C4-2B (cell line): Measurements from ENCODE around the gene NAXD.

Experiments used
- CTCF ChIP-seq: fragments of 450-650 bp; conservative IDR thresholded peaks from 2 replicates; pipeline ENCODE4 v1.5.1; 2017; ENCODE audit warnings: mild to moderate bottlenecking
- ZFX ChIP-seq: fragments of 450-650 bp; IDR thresholded peaks from 2 replicates; pipeline ENCODE4 v1.6.1; 2017

DNA sequence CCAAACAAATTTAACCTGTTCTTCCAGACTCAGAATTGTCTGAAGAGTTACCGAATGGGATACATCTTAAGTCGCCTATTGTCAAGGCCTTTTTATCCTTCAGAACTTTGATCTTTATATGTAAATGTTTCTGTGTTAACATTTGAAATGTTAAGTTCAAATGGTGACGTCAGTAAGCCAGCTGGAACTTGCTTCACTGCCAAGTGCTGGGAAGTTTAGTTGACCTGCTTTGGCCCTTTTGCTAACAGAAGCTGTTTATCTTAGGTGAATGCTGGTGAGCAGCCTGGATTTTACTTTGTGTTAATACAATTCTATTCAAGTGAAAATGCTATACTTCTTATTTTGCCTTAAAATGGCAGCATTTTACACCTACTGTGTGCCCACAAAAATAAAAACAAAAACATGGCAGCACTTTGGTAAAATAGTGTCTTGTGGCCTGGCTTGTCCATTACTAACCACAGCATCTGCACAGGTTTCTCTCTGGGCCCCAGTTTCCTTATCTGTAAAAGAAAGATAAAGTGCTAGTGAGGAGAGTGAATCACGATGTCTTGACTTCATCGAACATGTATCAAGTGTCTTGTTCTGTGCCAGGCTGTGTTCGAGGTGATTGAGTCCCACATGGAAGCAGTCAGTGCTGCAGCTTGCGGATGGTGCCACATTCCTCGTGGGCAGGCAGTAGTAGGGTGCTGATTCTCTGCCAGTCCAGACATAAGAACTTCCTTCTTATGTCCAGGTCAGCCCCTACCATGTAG, 2.2 kb downstream of the NAXD start:
- TF ChIP-seq CTCF (no peak), ZFX (no peak)
